H9 (cell line): ENCODE measurements around the gene CDK17. TPM values are rescaled to one million over a fixed set of nuclear protein-coding genes. Genes with fewer than 3 reads are reported as not detected.

Experiments
- DNase-seq: peaks from one replicate; pipeline ENCODE4 v3.0.0-alpha.2; 2017
- H2AFZ ChIP-seq: one replicate; pipeline ENCODE4 v1.6.1; 2013; ENCODE audit warnings: mild to moderate bottlenecking, low read length, control low read depth, moderate library complexity
- H2AK5ac ChIP-seq: 2 replicates; pipeline ENCODE4 v1.6.1; 2013; ENCODE audit warnings: low read length, control low read depth, mixed read lengths; ENCODE audit not compliant: insufficient read length
- H2BK120ac ChIP-seq: one replicate; pipeline ENCODE4 v1.6.1; 2013; ENCODE audit warnings: low read depth, mild to moderate bottlenecking, low read length, control low read depth, inconsistent platforms; ENCODE audit not compliant: poor library complexity, severe bottlenecking
- H2BK12ac ChIP-seq: 2 replicates; pipeline ENCODE4 v1.6.1; 2013; ENCODE audit warnings: low read length, control low read depth, mixed read lengths, low read depth; ENCODE audit not compliant: insufficient read length
- H2BK15ac ChIP-seq: 2 replicates; pipeline ENCODE4 v1.6.1; 2013; ENCODE audit warnings: low read depth, low read length, control low read depth
- H2BK20ac ChIP-seq: one replicate; pipeline ENCODE4 v1.6.1; 2013; ENCODE audit warnings: low read depth, mild to moderate bottlenecking, low read length, control low read depth, inconsistent platforms; ENCODE audit not compliant: poor library complexity, severe bottlenecking
- H2BK5ac ChIP-seq: 2 replicates; pipeline ENCODE4 v1.6.1; 2013; ENCODE audit warnings: low read length, control low read depth, mixed read lengths; ENCODE audit not compliant: insufficient read length
- H3K14ac ChIP-seq: 2 replicates; pipeline ENCODE4 v1.6.1; 2013; ENCODE audit warnings: low read length, control low read depth; ENCODE audit not compliant: insufficient read depth
- H3K18ac ChIP-seq: 2 replicates; pipeline ENCODE4 v1.6.1; 2013; ENCODE audit warnings: low read depth, mild to moderate bottlenecking, mixed read lengths, low read length, control low read depth; ENCODE audit not compliant: insufficient read length
- H3K23ac ChIP-seq: 2 replicates; pipeline ENCODE4 v1.6.1; 2013; ENCODE audit warnings: low read length, control low read depth, mixed read lengths, low read depth; ENCODE audit not compliant: insufficient read length
- H3K23me2 ChIP-seq: 2 replicates; pipeline ENCODE4 v1.6.1; 2013; ENCODE audit warnings: low read depth, mild to moderate bottlenecking, mixed read lengths, low read length, control low read depth; ENCODE audit not compliant: insufficient read length, poor library complexity, severe bottlenecking
- H3K27ac ChIP-seq: 2 replicates; pipeline ENCODE4 v1.5.1; 2013; ENCODE audit warnings: low read length, control low read depth, mixed read lengths, low read depth; ENCODE audit not compliant: insufficient read length
- H3K27me3 ChIP-seq: 2 replicates; pipeline ENCODE4 v1.6.1; 2013; ENCODE audit warnings: low read length, control low read depth, inconsistent platforms; ENCODE audit not compliant: insufficient read depth
- H3K4ac ChIP-seq: 2 replicates; pipeline ENCODE4 v1.6.1; 2013; ENCODE audit warnings: low read depth, mild to moderate bottlenecking, control low read depth, inconsistent platforms, low read length, moderate library complexity
- H3K4me1 ChIP-seq: 2 replicates; pipeline ENCODE4 v1.6.1; 2013; ENCODE audit warnings: low read length, control low read depth, inconsistent platforms; ENCODE audit not compliant: insufficient read depth
- H3K4me2 ChIP-seq: 2 replicates; pipeline ENCODE4 v1.6.1; 2013; ENCODE audit warnings: low read length, control low read depth, mixed read lengths; ENCODE audit not compliant: insufficient read length, insufficient read depth
- H3K56ac ChIP-seq: 2 replicates; pipeline ENCODE4 v1.6.1; 2013; ENCODE audit warnings: low read depth, mild to moderate bottlenecking, mixed read lengths, low read length, control low read depth; ENCODE audit not compliant: insufficient read length
- H3K79me1 ChIP-seq: 2 replicates; pipeline ENCODE4 v1.6.1; 2013; ENCODE audit warnings: low read depth, mild to moderate bottlenecking, moderate library complexity, low read length, control low read depth, inconsistent platforms; ENCODE audit not compliant: insufficient read depth, poor library complexity, severe bottlenecking
- H3K79me2 ChIP-seq: 2 replicates; pipeline ENCODE4 v1.6.1; 2013; ENCODE audit warnings: low read length, control low read depth, inconsistent platforms; ENCODE audit not compliant: insufficient read depth
- H3K9ac ChIP-seq: 2 replicates; pipeline ENCODE4 v1.6.1; 2013; ENCODE audit warnings: low read length, control low read depth, mixed read lengths; ENCODE audit not compliant: insufficient read length; ENCODE audit errors: extremely low read depth
- H3K9me3 ChIP-seq: one replicate; pipeline ENCODE4 v1.6.1; 2013; ENCODE audit warnings: low read depth, low read length, inconsistent platforms; ENCODE audit not compliant: control insufficient read depth
- H3T11ph ChIP-seq: one replicate; pipeline ENCODE4 v1.6.1; 2013; ENCODE audit warnings: mild to moderate bottlenecking, low read length, control low read depth, inconsistent platforms
- H4K20me1 ChIP-seq: one replicate; pipeline ENCODE4 v1.6.1; 2013; ENCODE audit not compliant: control insufficient read depth, insufficient read length, insufficient read depth
- H4K5ac ChIP-seq: 2 replicates; pipeline ENCODE4 v1.6.1; 2013; ENCODE audit warnings: low read depth, mild to moderate bottlenecking, mixed read lengths, low read length, control low read depth; ENCODE audit not compliant: insufficient read length
- H4K8ac ChIP-seq: replicated peaks from 2 replicates; pipeline ENCODE4 v1.6.1; 2013; ENCODE audit warnings: low read length, control low read depth, mixed read lengths, low read depth; ENCODE audit not compliant: insufficient read length
- H4K91ac ChIP-seq: 2 replicates; pipeline ENCODE4 v1.6.1; 2013; ENCODE audit warnings: low read depth, mild to moderate bottlenecking, moderate library complexity, mixed read lengths, low read length, control low read depth; ENCODE audit not compliant: insufficient read length
- H3K27ac Mint-ChIP-seq, 3 experiments: 2 replicates in 2 of 3; 3 replicates in 1 of 3; pipeline ENCODE4 v1.8.0; 2020 to 2021; ENCODE audit warnings: mixed read lengths in 3 of 3, mild to moderate bottlenecking in 1 of 3, moderate library complexity in 1 of 3
- H3K27me3 Mint-ChIP-seq: 2 replicates; pipeline ENCODE4 v1.8.0; 2021; ENCODE audit warnings: low read depth, mild to moderate bottlenecking, moderate library complexity, mixed read lengths
- H3K36me3 Mint-ChIP-seq, 3 experiments: 2 replicates in 2 of 3; 3 replicates in 1 of 3; pipeline ENCODE4 v1.8.0; 2020 to 2021; ENCODE audit warnings: low read depth in 3 of 3, mixed read lengths in 3 of 3; ENCODE audit not compliant: insufficient read depth in 1 of 3
- H3K4me1 Mint-ChIP-seq, 2 experiments: 2 replicates each; pipeline ENCODE4 v1.8.0; 2020; ENCODE audit warnings: mixed read lengths in 2 of 2
- H3K4me3 Mint-ChIP-seq, 2 experiments: 2 replicates in 1 of 2; 3 replicates in 1 of 2; pipeline ENCODE4 v1.8.0; 2020 to 2021; ENCODE audit warnings: mild to moderate bottlenecking in 2 of 2, mixed read lengths in 2 of 2, moderate library complexity in 1 of 2
- H3K9me3 Mint-ChIP-seq, 2 experiments: 2 replicates in 1 of 2; 3 replicates in 1 of 2; pipeline ENCODE4 v1.8.0; 2020; ENCODE audit warnings: mild to moderate bottlenecking in 2 of 2, mixed read lengths in 2 of 2, moderate library complexity in 1 of 2
- CTCF ChIP-seq: fragments of 200-600 bp; sonication (generic); conservative IDR thresholded peaks from 3 replicates; pipeline ENCODE4 v1.8.0; 2021; ENCODE audit warnings: antibody characterized with exemption, mild to moderate bottlenecking
- WGBS: extraction: QIAGEN DNeasy Blood & Tissue Kit; methylation state at CpG from one replicate; pipeline ENCODE4 v1.1.7; 2013; ENCODE audit warnings: missing lambda C conversion rate, low lambda C conversion rate, mixed read lengths; ENCODE audit not compliant: insufficient read length; ENCODE audit errors: extremely low coverage; 5-methylcytosine and 5-hydroxymethylcytosine counted together
- total RNA-seq: library from RNA; stranded (reverse); gene quantifications from 2 replicates; pipeline ENCODE4 v1.2.1, GENCODE V29; 2021

Gene CDK17
- total RNA-seq, 1 experiment from 2014 or later = 28.8 TPM

- H3K14ac ChIP-seq = no peak overlapping the region
- Mint-ChIP-seq H3K9me3 (no peaks in the 10 kb centered on the region), H3K36me3 (no peaks in the 10 kb centered on the region), H3K4me3 (no peak overlapping the region), H3K4me1 (no peaks in the 10 kb centered on the region), H3K27me3 (no peaks in the 10 kb centered on the region), H3K27ac (no peak overlapping the region)
- no peak overlapping the region for H3K23ac ChIP-seq
- no peak overlapping the region for H4K5ac ChIP-seq
- H3K4ac ChIP-seq = no peak overlapping the region
- no peak overlapping the region for H3K9ac ChIP-seq
- H2BK120ac ChIP-seq = no peak overlapping the region
- H2BK20ac ChIP-seq = no peak overlapping the region
- no peak for TF ChIP-seq CTCF
- H4K20me1 ChIP-seq = no peaks in the 10 kb centered on the region
- no peak overlapping the region for H3K4me2 ChIP-seq
- H2AFZ ChIP-seq = no peak overlapping the region
- H3K79me1 ChIP-seq = no peaks in the 10 kb centered on the region
- H3K56ac ChIP-seq = no peak overlapping the region
- no peak overlapping the region for H4K91ac ChIP-seq
- no peaks in the 10 kb centered on the region for H3K4me1 ChIP-seq
- no peak overlapping the region for H2BK15ac ChIP-seq
- WGBS = no CpG with 5 or more reads among the region's 6 CpGs
- H3K23me2 ChIP-seq = no peaks in the 10 kb centered on the region
- H3K27ac ChIP-seq = no peak overlapping the region
- no peak overlapping the region for H3K18ac ChIP-seq
- H2BK5ac ChIP-seq = no peak overlapping the region
- no peak overlapping the region for H2BK12ac ChIP-seq
- no peak overlapping the region for H2AK5ac ChIP-seq
- H3K9me3 ChIP-seq = no peaks in the 10 kb centered on the region
- no peak overlapping the region for H3T11ph ChIP-seq
- no peaks in the 10 kb centered on the region for H3K79me2 ChIP-seq
- DNase-seq = no peak
- no peak overlapping the region for H4K8ac ChIP-seq
- H3K27me3 ChIP-seq = no peaks in the 10 kb centered on the region
Observed at GRCh38 chr12:96445691-96446583, 45.7 kb upstream of the CDK17 start.
